ENCODE data around the gene FARS2. TPM values are rescaled to one million over a fixed set of nuclear protein-coding genes. Genes with fewer than 3 reads are reported as not detected.

The FARS2 gene
- total and polyA plus RNA-seq, 7 donors = 8.1 to 21.0 (median 12.5) TPM

DNA sequence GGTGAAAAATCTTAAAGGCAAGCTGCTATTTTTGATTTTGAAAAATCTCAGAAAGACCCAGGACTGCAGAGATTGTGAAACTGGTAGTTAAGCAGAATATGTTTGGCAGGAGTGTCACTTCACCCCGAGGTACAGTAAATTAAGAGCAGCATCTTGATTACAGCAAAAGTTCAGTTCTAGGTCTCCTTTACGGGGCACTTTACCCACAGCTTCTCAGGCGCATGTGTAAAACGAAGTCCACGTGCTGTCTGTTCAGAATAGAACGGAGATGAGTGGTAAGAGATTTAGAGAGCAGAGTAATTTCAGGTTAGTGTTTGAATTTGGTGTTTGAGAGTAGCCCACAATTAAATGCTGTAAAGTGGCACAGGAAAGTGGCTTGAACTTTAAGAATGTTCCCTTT lies 84.0 kb downstream of the FARS2 start:
- TF ChIP-seq EP300 (IDR thresholded peaks at IDR 0.05) (no peak), POLR2AphosphoS5 (IDR thresholded peaks at IDR 0.05) (no peak), POLR2A (IDR thresholded peaks at IDR 0.05) (no peak)
- TF ChIP-seq, protein P1, sequence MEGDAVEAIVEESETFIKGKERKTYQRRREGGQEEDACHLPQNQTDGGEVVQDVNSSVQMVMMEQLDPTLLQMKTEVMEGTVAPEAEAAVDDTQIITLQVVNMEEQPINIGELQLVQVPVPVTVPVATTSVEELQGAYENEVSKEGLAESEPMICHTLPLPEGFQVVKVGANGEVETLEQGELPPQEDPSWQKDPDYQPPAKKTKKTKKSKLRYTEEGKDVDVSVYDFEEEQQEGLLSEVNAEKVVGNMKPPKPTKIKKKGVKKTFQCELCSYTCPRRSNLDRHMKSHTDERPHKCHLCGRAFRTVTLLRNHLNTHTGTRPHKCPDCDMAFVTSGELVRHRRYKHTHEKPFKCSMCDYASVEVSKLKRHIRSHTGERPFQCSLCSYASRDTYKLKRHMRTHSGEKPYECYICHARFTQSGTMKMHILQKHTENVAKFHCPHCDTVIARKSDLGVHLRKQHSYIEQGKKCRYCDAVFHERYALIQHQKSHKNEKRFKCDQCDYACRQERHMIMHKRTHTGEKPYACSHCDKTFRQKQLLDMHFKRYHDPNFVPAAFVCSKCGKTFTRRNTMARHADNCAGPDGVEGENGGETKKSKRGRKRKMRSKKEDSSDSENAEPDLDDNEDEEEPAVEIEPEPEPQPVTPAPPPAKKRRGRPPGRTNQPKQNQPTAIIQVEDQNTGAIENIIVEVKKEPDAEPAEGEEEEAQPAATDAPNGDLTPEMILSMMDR (IDR thresholded peaks at IDR 0.05) = no peak
- 86 to 91% methylated on average over 6 of the region's 6 CpGs for WGBS, 2 donors
- Histone ChIP-seq H3K4me3 (no peak overlapping the region), H3K27ac (no peak overlapping the region), H3K4me1 (peaks cover 0 to under 1% (median 0%) of the 10 kb centered on the region in 4 donors), H3K9me3 (no peaks in the 10 kb centered on the region), H3K27me3 (no peaks in the 10 kb centered on the region), H3K36me3 (no peaks in the 10 kb centered on the region)
- DNase-seq = no peak
- intact Hi-C loops (cut with DNase I) = no loop called here

- 59 to 72% methylated on average over 6 of the region's 6 CpGs for WGBS, 2 donors
- H3K4me3 ChIP-seq = no peak overlapping the region
- no peaks in the 10 kb centered on the region for H3K27me3 ChIP-seq
- intact Hi-C loops (cut with DNase I) = no loop called here
- no peaks in the 10 kb centered on the region for H3K4me1 ChIP-seq
- no peaks in the 10 kb centered on the region for H3K9me3 ChIP-seq
- H3K27ac ChIP-seq = no peak overlapping the region
- TF ChIP-seq POLR2A (IDR thresholded peaks at IDR 0.05) (no peak), POLR2AphosphoS5 (IDR thresholded peaks at IDR 0.05) (no peak), EP300 (IDR thresholded peaks at IDR 0.05) (no peak)
- TF ChIP-seq, protein P1 (IDR thresholded peaks at IDR 0.05) = no peak
- H3K36me3 ChIP-seq = no peaks in the 10 kb centered on the region
- no peak for DNase-seq
Observed at GRCh38 chr6:5351552-5352210, 90.4 kb downstream of the FARS2 start.

- Histone ChIP-seq H3K27ac (no peak overlapping the region), H3K36me3 (no peaks in the 10 kb centered on the region), H3K4me1 (no peaks in the 10 kb centered on the region), H3K4me3 (no peak overlapping the region), H3K27me3 (no peaks in the 10 kb centered on the region), H3K9me3 (no peaks in the 10 kb centered on the region)
- TF ChIP-seq POLR2AphosphoS5 (IDR thresholded peaks at IDR 0.05) (no peak), EP300 (IDR thresholded peaks at IDR 0.05) (no peak), POLR2A (IDR thresholded peaks at IDR 0.05) (no peak)
- TF ChIP-seq, protein P1 (IDR thresholded peaks at IDR 0.05) = no peak
- no peak for DNase-seq
- intact Hi-C loops (cut with DNase I) = no loop called here
- WGBS, 2 donors = 87 to 89% methylated on average over 1 of the region's 1 CpG
Observed at GRCh38 chr6:5353971-5354370, 92.7 kb downstream of the FARS2 start.

- H3K4me1 ChIP-seq = peaks cover 0 to 11% (median 8%) of the 10 kb centered on the region in 4 donors
- TF ChIP-seq POLR2A (IDR thresholded peaks at IDR 0.05) (no peak), POLR2AphosphoS5 (IDR thresholded peaks at IDR 0.05) (no peak), EP300 (IDR thresholded peaks at IDR 0.05) (no peak)
- TF ChIP-seq, protein P1 (IDR thresholded peaks at IDR 0.05) = no peak
- intact Hi-C loops (cut with DNase I) = no loop called here
- 91 to 94% methylated on average over 1 of the region's 1 CpG for WGBS, 2 donors
- H3K4me3 ChIP-seq = no peak overlapping the region
- H3K27me3 ChIP-seq = no peaks in the 10 kb centered on the region
- no peaks in the 10 kb centered on the region for H3K36me3 ChIP-seq
- DNase-seq = no peak
- no peak overlapping the region for H3K27ac ChIP-seq
- H3K9me3 ChIP-seq = no peaks in the 10 kb centered on the region
Observed at GRCh38 chr6:5357486-5357885, 96.2 kb downstream of the FARS2 start.

DNA sequence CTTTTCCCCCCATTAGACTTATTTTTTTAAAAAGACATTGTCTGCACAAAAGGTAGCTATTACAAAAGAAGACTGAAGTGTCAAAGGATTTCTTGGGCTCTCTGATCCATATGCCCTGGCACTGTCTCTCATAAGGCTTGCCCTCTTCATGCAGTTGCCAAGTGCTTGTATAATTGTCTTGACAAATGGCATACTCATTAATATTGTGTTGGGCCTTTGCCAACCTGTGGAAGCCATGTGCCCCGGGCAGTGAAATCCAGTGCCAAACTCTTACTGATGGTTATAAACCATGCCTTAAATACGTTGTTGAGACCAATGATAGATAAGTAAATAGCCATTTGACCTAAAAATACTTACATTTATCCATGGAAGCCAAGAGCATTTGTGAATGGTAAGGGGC lies 98.1 kb downstream of the FARS2 start:
- Histone ChIP-seq H3K27ac (no peak overlapping the region), H3K27me3 (no peaks in the 10 kb centered on the region), H3K4me3 (no peak overlapping the region), H3K4me1 (peaks cover 0 to 11% (median 8%) of the 10 kb centered on the region in 4 donors), H3K36me3 (no peaks in the 10 kb centered on the region), H3K9me3 (no peaks in the 10 kb centered on the region)
- DNase-seq = no peak
- intact Hi-C loops (cut with DNase I) = no loop called here
- TF ChIP-seq, protein P1 (IDR thresholded peaks at IDR 0.05) = no peak
- no peak for TF ChIP-seq EP300 (IDR thresholded peaks at IDR 0.05)
- no peak for TF ChIP-seq POLR2A (IDR thresholded peaks at IDR 0.05)
- no peak for TF ChIP-seq POLR2AphosphoS5 (IDR thresholded peaks at IDR 0.05)
- 70 to 83% methylated on average over 2 of the region's 2 CpGs for WGBS, 2 donors
